IMR-90 (cell line): ENCODE results near the gene BEST1. TPM values are rescaled to one million over a fixed set of nuclear protein-coding genes. Genes with fewer than 3 reads are reported as not detected.

Source experiments
- ATAC-seq: fragments of 200-7000 bp; cut with Tn5 transposase; 2 replicates; pipeline ENCODE4 v1.9.1; 2020; ENCODE audit warnings: low read depth, mild to moderate bottlenecking, moderate library complexity
- BruUV-seq: library from RNA; stranded (reverse); fragments of 400-500 nt; replicated peaks from 2 replicates; lab custom pipeline; 2021; lab: Mats Ljungman, UMichigan
- CTCF ChIA-PET: fragments of 300-600 bp; formaldehyde crosslinking; extraction: SDS; loops from one replicate; lab custom pipeline; 2021; ENCODE audit warnings: antibody characterized with exemption; lab: Yijun Ruan, JAX
- POLR2A ChIA-PET: fragments of 300-600 bp; sonication (Branson Sonifier 250); formaldehyde crosslinking; loops from one replicate; lab custom pipeline; 2022; ENCODE audit warnings: antibody characterized with exemption; ENCODE audit not compliant: unreplicated experiment; lab: Charles Lee
- DNase-seq: peaks from one replicate; pipeline ENCODE4 v3.0.0; 2013
- H2AFZ ChIP-seq: replicated peaks from 2 replicates; pipeline ENCODE3; 2013; ENCODE audit warnings: low read length, mild to moderate bottlenecking; ENCODE audit not compliant: poor library complexity
- H2AK5ac ChIP-seq: 2 replicates; pipeline ENCODE4 v1.6.1; 2013; ENCODE audit warnings: low read depth, low read length, inconsistent platforms
- H2AK9ac ChIP-seq: replicated peaks from 2 replicates; pipeline ENCODE3; 2013; ENCODE audit warnings: mild to moderate bottlenecking, low read depth, low read length, moderate library complexity; ENCODE audit not compliant: poor library complexity
- H2BK120ac ChIP-seq: 2 replicates; pipeline ENCODE4 v1.6.1; 2013; ENCODE audit warnings: low read depth, low read length, inconsistent platforms
- H2BK15ac ChIP-seq: 3 replicates; pipeline ENCODE4 v1.6.1; 2013; ENCODE audit warnings: low read depth, low read length, inconsistent platforms
- H2BK20ac ChIP-seq: 2 replicates; pipeline ENCODE4 v1.6.1; 2013; ENCODE audit warnings: low read depth, mild to moderate bottlenecking, inconsistent platforms, low read length, moderate library complexity
- H2BK5ac ChIP-seq: 2 replicates; pipeline ENCODE4 v1.6.1; 2013; ENCODE audit warnings: mild to moderate bottlenecking, low read depth, low read length, inconsistent platforms; ENCODE audit not compliant: poor library complexity, severe bottlenecking
- H3K14ac ChIP-seq: replicated peaks from 2 replicates; pipeline ENCODE4 v1.6.1; 2013; ENCODE audit warnings: low read depth, low read length, inconsistent platforms
- H3K18ac ChIP-seq: 2 replicates; pipeline ENCODE4 v1.6.1; 2013; ENCODE audit warnings: low read depth, low read length, control low read depth
- H3K23ac ChIP-seq: 2 replicates; pipeline ENCODE4 v1.6.1; 2013; ENCODE audit warnings: low read depth, low read length, inconsistent platforms
- H3K27ac ChIP-seq: 2 replicates; pipeline ENCODE4 v1.5.1; 2013; ENCODE audit warnings: mild to moderate bottlenecking, control low read depth, low read length; ENCODE audit not compliant: insufficient read depth
- H3K27me3 ChIP-seq: 2 replicates; pipeline ENCODE4 v1.6.1; 2013; ENCODE audit warnings: low read length; ENCODE audit not compliant: control insufficient read depth, insufficient read depth
- H3K36me3 ChIP-seq: 2 replicates; pipeline ENCODE4 v1.6.1; 2013; ENCODE audit warnings: low read length, mixed read lengths; ENCODE audit not compliant: control insufficient read depth, insufficient read depth
- H3K4ac ChIP-seq: 2 replicates; pipeline ENCODE4 v1.6.1; 2013; ENCODE audit warnings: low read depth, low read length, inconsistent platforms
- H3K4me1 ChIP-seq: 2 replicates; pipeline ENCODE4 v1.6.1; 2013; ENCODE audit warnings: low read length, mixed read lengths; ENCODE audit not compliant: control insufficient read depth, insufficient read depth
- H3K4me2 ChIP-seq: 2 replicates; pipeline ENCODE4 v1.6.1; 2013; ENCODE audit warnings: low read depth, mild to moderate bottlenecking, control low read depth, low read length, moderate library complexity
- H3K4me3 ChIP-seq: 2 replicates; pipeline ENCODE4 v1.5.1; 2013; ENCODE audit warnings: low read depth, mild to moderate bottlenecking, control low read depth, low read length, moderate library complexity; ENCODE audit not compliant: insufficient read depth
- H3K56ac ChIP-seq: 2 replicates; pipeline ENCODE4 v1.6.1; 2013; ENCODE audit warnings: low read length, inconsistent platforms; ENCODE audit not compliant: insufficient read depth; ENCODE audit errors: extremely low read depth
- H3K79me1 ChIP-seq, 2 experiments: 2 replicates each; pipeline ENCODE4 v1.6.1; 2013; ENCODE audit warnings: low read length in 2 of 2, inconsistent platforms in 1 of 2, low read depth in 1 of 2
- H3K9ac ChIP-seq: 2 replicates; pipeline ENCODE4 v1.6.1; 2013; ENCODE audit warnings: low read depth, low read length, control low read depth
- H3K9me1 ChIP-seq: 2 replicates; pipeline ENCODE4 v1.6.1; 2013; ENCODE audit warnings: low read length, inconsistent platforms; ENCODE audit not compliant: insufficient read depth
- H3K9me3 ChIP-seq: 2 replicates; pipeline ENCODE4 v1.6.1; 2013; ENCODE audit warnings: low read length; ENCODE audit not compliant: control insufficient read depth, insufficient read depth
- H4K20me1 ChIP-seq: 2 replicates; pipeline ENCODE4 v1.6.1; 2013; ENCODE audit warnings: low read length, inconsistent platforms; ENCODE audit not compliant: insufficient read depth
- H4K5ac ChIP-seq: 2 replicates; pipeline ENCODE4 v1.6.1; 2013; ENCODE audit warnings: mild to moderate bottlenecking, low read depth, low read length, control low read depth
- H4K8ac ChIP-seq, 2 experiments: 2 replicates each; pipeline ENCODE4 v1.6.1; 2013; ENCODE audit warnings: low read depth in 2 of 2, low read length in 2 of 2, control low read depth in 1 of 2, inconsistent platforms in 1 of 2
- H4K91ac ChIP-seq: 2 replicates; pipeline ENCODE4 v1.6.1; 2013; ENCODE audit warnings: low read depth, low read length, inconsistent platforms; ENCODE audit not compliant: insufficient read depth
- BHLHE40 ChIP-seq: fragments of 150-350 bp; IDR thresholded peaks from 2 replicates; pipeline ENCODE4 v1.6.1; 2016; ENCODE audit warnings: mild to moderate bottlenecking, low read depth, low read length
- CHD1 ChIP-seq: IDR thresholded peaks from 2 replicates; pipeline ENCODE4 v1.6.1; 2012; ENCODE audit warnings: low read depth, low read length, improper control_type of control experiment
- CTCF ChIP-seq: conservative IDR thresholded peaks from 2 replicates; pipeline ENCODE4 v1.5.1; 2012; ENCODE audit warnings: mild to moderate bottlenecking, low read depth, low read length, improper control_type of control experiment
- ELK1 ChIP-seq: fragments of 150-350 bp; IDR thresholded peaks from 2 replicates; pipeline ENCODE4 v1.6.1; 2016; ENCODE audit warnings: low read depth, mild to moderate bottlenecking, low read length, moderate library complexity, borderline replicate concordance
- FOS ChIP-seq: fragments of 150-350 bp; IDR thresholded peaks from 2 replicates; pipeline ENCODE4 v1.6.1; 2016; ENCODE audit warnings: low read depth, low read length
- MAZ ChIP-seq: IDR thresholded peaks from 2 replicates; pipeline ENCODE4 v1.6.1; 2012; ENCODE audit warnings: low read depth, mild to moderate bottlenecking, low read length, improper control_type of control experiment, moderate library complexity, borderline replicate concordance
- MXI1 ChIP-seq: IDR thresholded peaks from 2 replicates; pipeline ENCODE4 v1.6.1; 2012; ENCODE audit warnings: low read depth, mild to moderate bottlenecking, low read length, moderate library complexity, borderline replicate concordance
- NFE2L2 ChIP-seq: fragments of 150-350 bp; IDR thresholded peaks from 2 replicates; pipeline ENCODE4 v1.6.1; 2016; ENCODE audit warnings: low read depth, mild to moderate bottlenecking, low read length
- POLR2A ChIP-seq: IDR thresholded peaks from 2 replicates; pipeline ENCODE4 v1.6.1; 2012; ENCODE audit warnings: mild to moderate bottlenecking, low read depth, low read length
- RAD21 ChIP-seq: IDR thresholded peaks from 2 replicates; pipeline ENCODE4 v1.6.1; 2012; ENCODE audit warnings: low read length, improper control_type of control experiment
- RCOR1 ChIP-seq: IDR thresholded peaks from 2 replicates; pipeline ENCODE4 v1.6.1; 2012; ENCODE audit warnings: mild to moderate bottlenecking, low read length, improper control_type of control experiment; ENCODE audit not compliant: insufficient replicate concordance
- RFX5 ChIP-seq: IDR thresholded peaks from 2 replicates; pipeline ENCODE4 v1.8.0; 2012; ENCODE audit warnings: low read depth, mild to moderate bottlenecking, low read length, moderate library complexity
- SMC3 ChIP-seq: fragments of 150-350 bp; IDR thresholded peaks from 2 replicates; pipeline ENCODE4 v1.6.1; 2016; ENCODE audit warnings: low read depth, mild to moderate bottlenecking, antibody characterized with exemption, low read length, moderate library complexity
- WGBS, 2 experiments: methylation state at CpG; one replicate each; pipeline versions ENCODE4 v1.1.5 to v1.1.7; 2013; ENCODE audit warnings: missing lambda C conversion rate in 2 of 2; ENCODE audit not compliant: insufficient read length in 1 of 2; ENCODE audit errors: extremely low coverage in 2 of 2; 5-methylcytosine and 5-hydroxymethylcytosine counted together
- dilution Hi-C: fragments of 300-500 bp; cut with HindIII; formaldehyde crosslinking; loops from one replicate; pipeline ENCODE4 v1.14.3; 2018; ENCODE audit warnings: low sequenced_read_pairs; ENCODE audit not compliant: unreplicated experiment
- in situ Hi-C: fragments of 300-500 bp; cut with MboI; formaldehyde crosslinking; loops from 3 replicates; pipeline ENCODE4 v1.14.3; 2019; ENCODE audit warnings: low sequenced_read_pairs, inconsistent platforms, mixed read lengths
- intact Hi-C: fragments of 100-400 bp; cut with micrococcal nuclease; formaldehyde crosslinking; loops from 2 replicates; pipeline ENCODE4 v1.10.0; 2022
- polyA plus RNA-seq, 3 experiments: library from polyadenylated mRNA; depleted of rRNA; stranded (reverse); fragments of >200 nt; gene quantifications; 2 replicates each; pipeline ENCODE4 v1.2.3, GENCODE V29; 2012; ENCODE audit warnings: low replicate concordance in 1 of 3
- total RNA-seq: library from RNA; depleted of rRNA; stranded (reverse); fragments of >200 nt; gene quantifications from 2 replicates; pipeline ENCODE4 v1.2.3, GENCODE V29; 2012

BEST1 gene
- total and polyA plus RNA-seq, 2 of the 4 experiments (the other 2 are of a cell fraction) = 0.90 to 1.4 TPM

DNA sequence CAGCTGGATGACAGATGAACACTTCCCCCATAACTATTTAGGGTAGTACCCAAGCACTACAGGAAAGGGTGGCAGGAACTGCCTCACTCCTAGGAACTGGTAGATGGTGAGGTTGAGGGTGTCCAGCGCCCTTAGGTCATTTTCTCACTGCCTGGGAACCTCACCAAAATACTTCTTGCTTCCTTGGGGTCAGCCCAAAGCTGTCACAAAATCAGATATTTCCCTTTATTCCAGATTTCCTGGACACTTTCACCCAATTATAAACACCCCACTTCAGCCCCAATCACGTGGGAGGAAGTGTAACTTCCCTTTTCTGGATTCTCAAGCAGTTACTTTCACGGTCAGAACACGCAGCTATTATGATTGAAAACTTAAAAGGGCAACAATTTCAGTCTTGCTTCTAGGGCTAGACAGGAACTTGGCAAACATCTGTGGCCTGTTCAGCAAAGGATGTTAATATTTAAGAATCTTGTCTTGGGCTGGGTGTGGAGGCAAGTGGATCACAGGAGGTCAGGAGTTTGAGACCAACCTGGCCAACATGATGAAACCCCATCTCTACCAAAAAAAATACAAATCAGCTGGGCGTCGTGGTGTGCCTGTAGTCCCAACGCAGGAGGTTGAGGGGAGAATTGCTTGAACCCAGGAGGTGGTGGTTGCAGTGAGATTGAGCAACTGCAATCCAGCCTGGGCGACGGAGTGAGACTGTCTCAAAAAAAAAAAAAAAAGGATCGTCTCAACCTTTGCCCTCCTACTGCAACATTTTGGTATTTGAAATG lies 13.3 kb downstream of the BEST1 start:
- Histone ChIP-seq H3K4ac (no peak overlapping the region), H3K9ac (no peak overlapping the region; the same call in 1 of the 2 replicates), H2AK9ac (peak overlapping the region; percentile 37), H3K14ac (0 out of 2 replicates have a peak overlapping the region, but pooled peaks have one; percentile 33), H4K8ac (peak overlapping the region in 1 of 2 experiments; percentile 16; a peak in 1 of 4 replicates), H3K27me3 (no peaks in the 10 kb centered on the region), H3K9me1 (peaks cover 23% of the 10 kb centered on the region), H4K91ac (no peak overlapping the region), H2BK15ac (no peak overlapping the region), H3K4me3 (peak overlapping the region; percentile 6; the same call in 1 of the 2 replicates), H3K79me1 (peaks cover 9 to 52% of the 10 kb centered on the region in 2 experiments), H2BK20ac (no peak overlapping the region), H3K4me1 (peaks cover 9% of the 10 kb centered on the region; the same call in 1 of the 2 replicates), H3K4me2 (no peak overlapping the region; the same call in 1 of the 2 replicates), H3K23ac (peak overlapping the region; percentile 2; the same call in 1 of the 2 replicates), H4K20me1 (peaks cover 61% of the 10 kb centered on the region), H3K56ac (no peak overlapping the region), H2BK5ac (no peak overlapping the region), H3K36me3 (peaks cover 37% of the 10 kb centered on the region), H3K9me3 (no peaks in the 10 kb centered on the region), H2AFZ (peak overlapping the region; percentile 18), H2BK120ac (no peak overlapping the region), H3K18ac (no peak overlapping the region), H3K27ac (peak overlapping the region; percentile 38; the same call in 1 of the 2 replicates), H2AK5ac (no peak overlapping the region), H4K5ac (no peak overlapping the region)
- ChIA-PET CTCF (interaction anchor here (3.9 kb wide), 1 partner anchor 118 kb away, joined by 17 read pairs; no protein-coding TSS in a partner anchor), POLR2A (interaction anchor here (0.5 to 1.5 kb wide), 3 partner anchors 9 to 119 kb away, joined by 3 to 4 read pairs (median 3); no protein-coding TSS in a partner anchor)
- intact Hi-C loops (loop anchor here (2.0 kb wide), 1 partner anchor 119 kb away; no protein-coding TSS in a partner anchor), in situ Hi-C loops (loop anchor here (10.0 kb wide), 1 partner anchor 61 kb away; no protein-coding TSS in a partner anchor), dilution Hi-C loops (no loop called here)
- WGBS, 2 experiments = 50% methylated on average over 1 of the region's 10 CpGs; no CpG with 5 or more reads in 1 of the 2 experiments
- BruUV-seq = no TSS peak
- DNase-seq (peak; percentile 60), ATAC-seq (peak; percentile 1)
- no peak for TF ChIP-seq CTCF
- TF ChIP-seq POLR2A = peak; percentile 88
- no peak for TF ChIP-seq ELK1
- TF ChIP-seq FOS = no peak
- TF ChIP-seq RAD21 = no peak
- TF ChIP-seq RFX5 = no peak
- TF ChIP-seq MXI1 = no peak
- TF ChIP-seq RCOR1 = no peak
- TF ChIP-seq SMC3 = no peak
- TF ChIP-seq BHLHE40 = no peak
- TF ChIP-seq MAZ = no peak
- TF ChIP-seq NFE2L2 = peak; percentile 4; the same call in 1 of the 2 replicates
- TF ChIP-seq CHD1 = no peak
